Stimulated activated CD8-positive, alpha-beta memory T cell treated with anti-CD3 and anti-CD28 coated beads, Interleukin-15, amount 100 ng/mL, for 4 hours (primary cell): ENCODE data around the gene PCSK6.

ENCODE experiments used
- DNase-seq, 2 donors: peaks; one replicate each; pipeline ENCODE4 v3.0.0-alpha.2; 2020; ENCODE audit warnings: low read depth in 2 of 2

Gene PCSK6

GRCh38 chr15:101447168-101447533 lies 42.4 kb downstream of the PCSK6 start:
- DNase-seq, result no peak

- DNase-seq, result no peak
These were observed 42.9 kb downstream of the PCSK6 start for GRCh38 chr15:101446518-101447167.

- DNase-seq, result no peak
These were observed 43.7 kb downstream of the PCSK6 start for GRCh38 chr15:101445562-101446517.

GRCh38 chr15:101444807-101445508 lies 44.5 kb downstream of the PCSK6 start:
- no peak for DNase-seq

- no peak for DNase-seq
These were observed 45.5 kb downstream of the PCSK6 start for GRCh38 chr15:101444015-101444414.

- DNase-seq, result no peak
These were observed 47.2 kb downstream of the PCSK6 start for GRCh38 chr15:101442272-101442671.

- no peak for DNase-seq
These were observed 47.8 kb downstream of the PCSK6 start for GRCh38 chr15:101441696-101442095.

- DNase-seq, result no peak
These were observed 48.5 kb downstream of the PCSK6 start for GRCh38 chr15:101440846-101441590.

GRCh38 chr15:101439920-101440319 lies 49.6 kb downstream of the PCSK6 start:
- DNase-seq, result no peak

- DNase-seq, result no peak
These were observed 50.1 kb downstream of the PCSK6 start for GRCh38 chr15:101439285-101439919.

- no peak for DNase-seq
These were observed 50.8 kb downstream of the PCSK6 start for GRCh38 chr15:101438482-101439284.

GRCh38 chr15:101437618-101438481 lies 51.7 kb downstream of the PCSK6 start:
- DNase-seq, result no peak

- no peak for DNase-seq
These were observed 52.3 kb downstream of the PCSK6 start for GRCh38 chr15:101437209-101437608.

GRCh38 chr15:101436526-101436925 lies 53.0 kb downstream of the PCSK6 start:
- DNase-seq, result no peak

GRCh38 chr15:101435761-101436160 lies 53.7 kb downstream of the PCSK6 start:
- DNase-seq, result no peak

- DNase-seq, result no peak
These were observed 55.2 kb downstream of the PCSK6 start for GRCh38 chr15:101434032-101434920.

- DNase-seq, result no peak
These were observed 56.1 kb downstream of the PCSK6 start for GRCh38 chr15:101433396-101433795.

GRCh38 chr15:101432982-101433381 lies 56.5 kb downstream of the PCSK6 start:
- DNase-seq, result no peak
